ENCODE measurements around the gene DDA1. TPM values are rescaled to one million over a fixed set of nuclear protein-coding genes. Genes with fewer than 3 reads are reported as not detected.

The DDA1 gene
- total RNA-seq, 2 experiments from 2014 or later = 47.7 to 58.9 TPM

- DNase-seq = no peak
- peaks cover 28% of the 10 kb centered on the region for H3K36me3 Mint-ChIP-seq
- no peaks in the 10 kb centered on the region for H3K4me1 Mint-ChIP-seq
- H3K9me3 Mint-ChIP-seq (ENCODE audit: low read depth) = no peaks in the 10 kb centered on the region
- H3K27me3 Mint-ChIP-seq = no peaks in the 10 kb centered on the region
- no peak for ATAC-seq
- CTCF ChIA-PET = interaction anchor here (1.5 kb wide), 1 partner anchor 9 kb away, joined by 3 read pairs; no protein-coding TSS in a partner anchor
- no peak overlapping the region for H3K27ac Mint-ChIP-seq
- no peak overlapping the region for H3K4me3 Mint-ChIP-seq
Observed at GRCh38 chr19:17275441-17276175, 33.8 kb upstream of the DDA1 start.

- no peak overlapping the region for H3K27ac Mint-ChIP-seq
- DNase-seq (no peak), ATAC-seq (no peak)
- H3K4me1 Mint-ChIP-seq = peaks cover 6% of the 10 kb centered on the region
- no peaks in the 10 kb centered on the region for H3K27me3 Mint-ChIP-seq
- CTCF ChIA-PET = interaction anchor here (0.6 to 7.6 kb wide), 3 partner anchors 17 to 129 kb away, joined by 3 to 132 read pairs (median 4); partner anchors contain the start of genes BABAM1, MRPL34 and USHBP1
- H3K4me3 Mint-ChIP-seq = no peak overlapping the region
- no peaks in the 10 kb centered on the region for H3K9me3 Mint-ChIP-seq (ENCODE audit: low read depth)
- H3K36me3 Mint-ChIP-seq = peaks cover 19% of the 10 kb centered on the region
Observed at GRCh38 chr19:17279436-17279835, 29.9 kb upstream of the DDA1 start.

- DNase-seq (peak; percentile 60), ATAC-seq (peak; percentile 56)
- H3K4me1 Mint-ChIP-seq = peaks cover 6% of the 10 kb centered on the region
- no peaks in the 10 kb centered on the region for H3K9me3 Mint-ChIP-seq (ENCODE audit: low read depth)
- CTCF ChIA-PET = interaction anchor here (0.6 to 7.6 kb wide), 21 partner anchors 9 to 741 kb away, joined by 3 to 132 read pairs (median 4); partner anchors contain the start of genes ABHD8, BABAM1, USE1 and USHBP1
- peak within 1 kb of the TSS; percentile 79 for H3K4me3 Mint-ChIP-seq
- peaks cover 14% of the 10 kb centered on the region for H3K36me3 Mint-ChIP-seq
- H3K27ac Mint-ChIP-seq = peak within 1 kb of the TSS; percentile 72
- H3K27me3 Mint-ChIP-seq = no peaks in the 10 kb centered on the region
Observed at GRCh38 chr19:17281391-17282304, 27.7 kb upstream of the DDA1 start, which contains the start of gene ANKLE1. ANKLE1 (plus strand) TSS chr19:17281901; CDS start chr19:17281921, 20 bp downstream.

- CTCF ChIA-PET = interaction anchor here (0.6 to 7.6 kb wide), 19 partner anchors 8 to 510 kb away, joined by 3 to 132 read pairs (median 5); partner anchors contain the start of genes ABHD8, ANO8, BABAM1 and MRPL34
- Mint-ChIP-seq H3K4me1 (peaks cover 6% of the 10 kb centered on the region), H3K27ac (peak overlapping the region; percentile 72), H3K9me3 (ENCODE audit: low read depth) (no peaks in the 10 kb centered on the region), H3K27me3 (no peaks in the 10 kb centered on the region), H3K4me3 (peak overlapping the region; percentile 79), H3K36me3 (peaks cover 8% of the 10 kb centered on the region)
- peak; percentile 90 for ATAC-seq
- peak; percentile 87 for DNase-seq
Observed at GRCh38 chr19:17282488-17283125, 26.8 kb upstream of the DDA1 start.

- Mint-ChIP-seq H3K27ac (no peak overlapping the region), H3K9me3 (ENCODE audit: low read depth) (no peaks in the 10 kb centered on the region), H3K4me1 (peaks cover 6% of the 10 kb centered on the region), H3K27me3 (no peaks in the 10 kb centered on the region), H3K36me3 (peaks cover 8% of the 10 kb centered on the region), H3K4me3 (no peak overlapping the region)
- ATAC-seq (no peak), DNase-seq (no peak)
- CTCF ChIA-PET = interaction anchor here (0.6 to 7.6 kb wide), 12 partner anchors 7 to 1464 kb away, joined by 3 to 132 read pairs (median 6); partner anchors contain the start of genes ABHD8, ANO8, BABAM1 and DDA1
Observed at GRCh38 chr19:17283504-17283996, 25.8 kb upstream of the DDA1 start.

- H3K9me3 Mint-ChIP-seq (ENCODE audit: low read depth) = no peaks in the 10 kb centered on the region
- no peak overlapping the region for H3K4me3 Mint-ChIP-seq
- no peak overlapping the region for H3K27ac Mint-ChIP-seq
- H3K4me1 Mint-ChIP-seq = peaks cover 6% of the 10 kb centered on the region
- H3K36me3 Mint-ChIP-seq = peaks cover 8% of the 10 kb centered on the region
- ATAC-seq = no peak
- no peak for DNase-seq
- CTCF ChIA-PET = interaction anchor here (7.6 kb wide), 1 partner anchor 23 kb away, joined by 132 read pairs; the partner anchor contains the start of genes BABAM1 and USHBP1
- peaks cover 3% of the 10 kb centered on the region for H3K27me3 Mint-ChIP-seq
Observed at GRCh38 chr19:17285415-17286135, 23.8 kb upstream of the DDA1 start.

- DNase-seq = no peak
- H3K4me3 Mint-ChIP-seq = no peak overlapping the region
- no peak overlapping the region for H3K27ac Mint-ChIP-seq
- H3K9me3 Mint-ChIP-seq (ENCODE audit: low read depth) = no peaks in the 10 kb centered on the region
- peaks cover 3% of the 10 kb centered on the region for H3K27me3 Mint-ChIP-seq
- peaks cover 8% of the 10 kb centered on the region for H3K36me3 Mint-ChIP-seq
- ATAC-seq = no peak
- CTCF ChIA-PET = interaction anchor here (7.6 kb wide), 1 partner anchor 24 kb away, joined by 132 read pairs; the partner anchor contains the start of genes BABAM1 and USHBP1
- peaks cover 9% of the 10 kb centered on the region for H3K4me1 Mint-ChIP-seq
Observed at GRCh38 chr19:17286263-17286662, 23.1 kb upstream of the DDA1 start.

- CTCF ChIA-PET = interaction anchor here (1.4 kb wide), 1 partner anchor 19 kb away, joined by 3 read pairs; the partner anchor contains the start of gene MRPL34
- peaks cover 8% of the 10 kb centered on the region for H3K36me3 Mint-ChIP-seq
- peaks cover 3% of the 10 kb centered on the region for H3K27me3 Mint-ChIP-seq
- H3K27ac Mint-ChIP-seq = no peak overlapping the region
- H3K4me1 Mint-ChIP-seq = peaks cover 8% of the 10 kb centered on the region
- DNase-seq (no peak), ATAC-seq (no peak)
- no peak overlapping the region for H3K4me3 Mint-ChIP-seq
- no peaks in the 10 kb centered on the region for H3K9me3 Mint-ChIP-seq (ENCODE audit: low read depth)
Observed at GRCh38 chr19:17286752-17287151, 22.6 kb upstream of the DDA1 start.

- H3K27me3 Mint-ChIP-seq = peaks cover 3% of the 10 kb centered on the region
- H3K27ac Mint-ChIP-seq = no peak overlapping the region
- no peak for ATAC-seq
- H3K4me3 Mint-ChIP-seq = no peak overlapping the region
- no peaks in the 10 kb centered on the region for H3K9me3 Mint-ChIP-seq (ENCODE audit: low read depth)
- CTCF ChIA-PET = interaction anchor here (0.7 kb wide), 2 partner anchors 44 to 68 kb away, joined by 3 read pairs; no protein-coding TSS in a partner anchor
- peak; percentile 63 for DNase-seq
- H3K36me3 Mint-ChIP-seq = peaks cover 5% of the 10 kb centered on the region
- H3K4me1 Mint-ChIP-seq = peaks cover 11% of the 10 kb centered on the region
Observed at GRCh38 chr19:17289489-17289888, 19.9 kb upstream of the DDA1 start.

GRCh38 chr19:17292301-17293074, 16.9 kb upstream of the DDA1 start:
- Mint-ChIP-seq H3K4me1 (peaks cover 14% of the 10 kb centered on the region), H3K27ac (peak overlapping the region; percentile 82), H3K9me3 (ENCODE audit: low read depth) (no peaks in the 10 kb centered on the region), H3K36me3 (peaks cover 3% of the 10 kb centered on the region), H3K4me3 (peak overlapping the region; percentile 81), H3K27me3 (peaks cover 3% of the 10 kb centered on the region)
- ATAC-seq (peak; percentile 95), DNase-seq (peak; percentile 88)
- CTCF ChIA-PET = interaction anchor here (0.6 to 6.6 kb wide), 24 partner anchors 10 to 298 kb away, joined by 3 to 92 read pairs (median 5); partner anchors contain the start of genes ABHD8, BST2, DDA1 and MRPL34

GRCh38 chr19:17293605-17294004, 15.8 kb upstream of the DDA1 start:
- H3K4me3 Mint-ChIP-seq = no peak overlapping the region
- H3K27ac Mint-ChIP-seq = no peak overlapping the region
- H3K4me1 Mint-ChIP-seq = peaks cover 14% of the 10 kb centered on the region
- no peaks in the 10 kb centered on the region for H3K9me3 Mint-ChIP-seq (ENCODE audit: low read depth)
- no peak for DNase-seq
- peaks cover 3% of the 10 kb centered on the region for H3K27me3 Mint-ChIP-seq
- ATAC-seq = no peak
- CTCF ChIA-PET = interaction anchor here (0.7 to 6.6 kb wide), 16 partner anchors 8 to 281 kb away, joined by 3 to 92 read pairs (median 5); partner anchors contain the start of genes BST2, DDA1, MRPL34 and USHBP1
- H3K36me3 Mint-ChIP-seq = peaks cover 8% of the 10 kb centered on the region

Data from activated CD8-positive, alpha-beta memory T cell treated with anti-CD3 and anti-CD28 coated beads, Interleukin-2, amount 10 ng/mL, durations not matched to agents 7 days and 5 days (primary cell).